AG04449 (cell line): ENCODE results near the gene PFN1.

ENCODE experiments used
- CTCF ChIA-PET: fragments of 350-600 bp; formaldehyde crosslinking; extraction: SDS; loops from one replicate; lab custom pipeline; 2021; ENCODE audit warnings: antibody characterized with exemption; lab: Yijun Ruan, JAX
- POLR2A ChIA-PET: fragments of 400-600, 350-600 bp; formaldehyde crosslinking; extraction: SDS; loops from one replicate; lab custom pipeline; 2020; ENCODE audit warnings: antibody characterized with exemption, inconsistent platforms; lab: Yijun Ruan, JAX
- DNase-seq: peaks from one replicate; pipeline ENCODE4 v3.0.0-alpha.2; 2010; ENCODE audit warnings: low read depth, low spot score
- H3K4me3 ChIP-seq: 2 replicates; pipeline ENCODE4 v1.5.1; 2011; ENCODE audit warnings: low read depth, mild to moderate bottlenecking, control low read depth, low read length
- TF ChIP-seq, protein P1 (sequence below): IDR thresholded peaks from one replicate; pipeline ENCODE4 v1.5.1; 2011; ENCODE audit warnings: mild to moderate bottlenecking, moderate library complexity, low read length, control low read depth, inconsistent platforms; ENCODE audit not compliant: insufficient read depth; ENCODE audit errors: missing control alignments

Gene PFN1

DNA sequence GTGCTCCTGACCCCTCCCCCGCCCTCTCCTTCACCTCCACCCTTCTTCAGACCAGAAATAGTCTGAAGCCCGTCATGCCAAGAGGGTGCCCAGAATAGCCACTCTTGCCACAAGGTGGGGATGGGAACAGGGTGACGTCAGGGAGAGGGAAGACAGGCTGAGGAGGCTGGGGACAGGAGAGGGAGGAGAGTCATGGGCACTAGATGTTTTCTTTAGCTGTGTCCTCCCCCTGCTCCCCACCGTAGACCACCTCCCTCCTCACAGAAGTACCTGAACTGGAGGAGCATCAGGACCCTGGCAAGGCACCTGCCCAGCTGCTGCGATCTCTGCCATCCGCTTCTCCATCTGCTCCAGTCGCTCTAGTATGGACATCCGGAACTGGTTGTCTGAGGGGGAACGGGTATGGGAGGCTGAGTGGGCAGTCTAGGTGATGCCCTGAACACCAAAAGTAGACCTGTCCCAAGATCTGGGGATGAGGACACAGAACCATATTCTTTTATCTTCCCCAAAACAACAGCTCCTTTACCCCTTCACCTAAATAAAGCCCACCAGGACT is 25.9 kb upstream of the PFN1 start:
- ChIA-PET CTCF (interaction anchor here (0.7 to 9.8 kb wide), 4 partner anchors 9 to 89 kb away, joined by 3 to 76 read pairs (median 5); partner anchors contain the start of gene CAMTA2), POLR2A (no interaction called here)
- H3K4me3 ChIP-seq, result no peak overlapping the region
- no peak for DNase-seq
- TF ChIP-seq, protein P1, sequence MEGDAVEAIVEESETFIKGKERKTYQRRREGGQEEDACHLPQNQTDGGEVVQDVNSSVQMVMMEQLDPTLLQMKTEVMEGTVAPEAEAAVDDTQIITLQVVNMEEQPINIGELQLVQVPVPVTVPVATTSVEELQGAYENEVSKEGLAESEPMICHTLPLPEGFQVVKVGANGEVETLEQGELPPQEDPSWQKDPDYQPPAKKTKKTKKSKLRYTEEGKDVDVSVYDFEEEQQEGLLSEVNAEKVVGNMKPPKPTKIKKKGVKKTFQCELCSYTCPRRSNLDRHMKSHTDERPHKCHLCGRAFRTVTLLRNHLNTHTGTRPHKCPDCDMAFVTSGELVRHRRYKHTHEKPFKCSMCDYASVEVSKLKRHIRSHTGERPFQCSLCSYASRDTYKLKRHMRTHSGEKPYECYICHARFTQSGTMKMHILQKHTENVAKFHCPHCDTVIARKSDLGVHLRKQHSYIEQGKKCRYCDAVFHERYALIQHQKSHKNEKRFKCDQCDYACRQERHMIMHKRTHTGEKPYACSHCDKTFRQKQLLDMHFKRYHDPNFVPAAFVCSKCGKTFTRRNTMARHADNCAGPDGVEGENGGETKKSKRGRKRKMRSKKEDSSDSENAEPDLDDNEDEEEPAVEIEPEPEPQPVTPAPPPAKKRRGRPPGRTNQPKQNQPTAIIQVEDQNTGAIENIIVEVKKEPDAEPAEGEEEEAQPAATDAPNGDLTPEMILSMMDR, result no peak

GRCh38 chr17:4973256-4974114 is 25.2 kb upstream of the PFN1 start:
- no peak overlapping the region for H3K4me3 ChIP-seq
- DNase-seq, result no peak
- POLR2A ChIA-PET, result interaction anchor here (0.7 to 2.1 kb wide), 2 partner anchors 33 to 64 kb away, joined by 3 to 7 read pairs; partner anchors contain the start of genes RNF167 and SLC25A11
- CTCF ChIA-PET, result interaction anchor here (1.4 to 9.8 kb wide), 3 partner anchors 9 to 88 kb away, joined by 3 to 76 read pairs (median 7); partner anchors contain the start of gene CAMTA2
- TF ChIP-seq, protein P1, result no peak

DNA sequence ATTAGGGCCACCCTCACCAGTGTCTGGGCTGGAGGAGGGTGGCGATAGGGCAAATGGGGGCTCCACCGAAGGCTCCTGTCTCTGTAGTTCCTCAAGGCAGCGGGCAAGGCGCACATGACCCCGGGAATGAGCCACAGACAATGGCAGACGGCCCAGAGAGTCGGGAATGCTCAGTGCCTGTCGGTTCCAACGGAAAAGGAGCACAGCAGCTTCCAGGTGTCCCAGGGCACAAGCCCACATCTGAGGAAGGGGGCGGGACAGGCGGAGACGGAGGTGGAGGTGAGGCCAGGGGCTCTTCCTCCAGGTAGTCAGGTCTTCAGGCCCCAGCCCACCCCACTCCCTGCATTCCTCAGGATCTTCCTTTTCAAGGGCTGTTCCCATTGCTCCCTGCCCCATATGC is 24.4 kb upstream of the PFN1 start:
- CTCF ChIA-PET, result interaction anchor here (1.4 to 9.8 kb wide), 4 partner anchors 7 to 89 kb away, joined by 3 to 76 read pairs (median 30); partner anchors contain the start of gene CAMTA2
- no peak for DNase-seq
- TF ChIP-seq, protein P1, result no peak
- H3K4me3 ChIP-seq, result no peak overlapping the region
- POLR2A ChIA-PET, result interaction anchor here (2.1 kb wide), 1 partner anchor 33 kb away, joined by 7 read pairs; the partner anchor contains the start of genes RNF167 and SLC25A11

DNA sequence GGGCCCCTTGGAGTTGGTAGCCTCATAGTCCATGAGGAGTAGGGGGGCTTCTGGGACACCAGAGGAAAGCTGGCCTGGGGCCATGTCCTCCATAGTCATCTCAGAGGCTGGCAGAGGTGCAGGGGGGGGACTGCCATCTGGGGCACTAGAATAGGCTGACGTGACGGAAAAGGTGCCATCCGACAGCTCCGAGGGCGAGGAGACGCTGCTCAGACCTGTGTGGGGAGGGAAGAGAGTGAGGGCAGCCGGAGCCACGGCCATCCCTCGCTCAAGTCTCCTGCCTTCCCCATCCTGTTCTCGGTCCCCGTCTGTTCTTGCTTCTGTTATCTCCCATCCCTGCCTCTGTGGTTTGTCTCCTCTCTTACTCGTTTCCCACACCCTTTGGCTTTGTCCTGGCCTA is 24.0 kb upstream of the PFN1 start:
- ChIA-PET POLR2A (interaction anchor here (2.1 kb wide), 1 partner anchor 32 kb away, joined by 7 read pairs; the partner anchor contains the start of genes RNF167 and SLC25A11), CTCF (interaction anchor here (1.4 to 9.8 kb wide), 4 partner anchors 8 to 89 kb away, joined by 3 to 76 read pairs (median 30); partner anchors contain the start of gene CAMTA2)
- H3K4me3 ChIP-seq, result no peak overlapping the region
- no peak for DNase-seq
- TF ChIP-seq, protein P1, result no peak

DNA sequence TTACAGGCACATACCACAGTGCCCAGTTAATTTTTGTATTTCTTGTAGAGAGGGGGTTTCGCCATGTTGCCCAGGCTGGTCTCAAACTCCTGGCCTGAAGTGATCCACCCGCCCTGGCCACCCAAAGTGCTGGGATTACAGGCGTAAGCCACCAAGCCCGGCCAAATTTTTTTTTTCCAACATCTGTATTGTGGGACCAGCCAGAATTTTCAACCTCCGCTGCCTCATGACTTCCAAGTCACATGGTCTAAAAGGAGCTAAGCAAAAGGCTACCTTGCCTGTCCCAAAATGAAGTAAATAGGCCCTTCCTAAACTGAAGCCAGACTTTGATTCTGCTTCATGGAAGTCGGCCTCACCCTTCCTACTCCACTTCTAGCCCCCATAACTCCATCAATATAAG is 23.5 kb upstream of the PFN1 start:
- TF ChIP-seq, protein P1, result no peak
- CTCF ChIA-PET, result interaction anchor here (0.7 to 3.8 kb wide), 4 partner anchors 8 to 90 kb away, joined by 3 to 54 read pairs (median 5); partner anchors contain the start of gene CAMTA2
- H3K4me3 ChIP-seq, result no peak overlapping the region
- no peak for DNase-seq
- POLR2A ChIA-PET, result interaction anchor here (2.1 kb wide), 1 partner anchor 32 kb away, joined by 7 read pairs; the partner anchor contains the start of genes RNF167 and SLC25A11
